Adrenal gland (tissue), 12 donors: ENCODE results near the gene SMIM31. TPM values are rescaled to one million over a fixed set of nuclear protein-coding genes. Genes with fewer than 3 reads are reported as not detected.

ENCODE experiments used
- DNase-seq, 7 donors: peaks; one replicate each; pipeline ENCODE4 v3.0.0-alpha.2; 2019 to 2020
- H3K27ac ChIP-seq, 5 donors: fragments of 200-600 bp; sonication (generic) in 4 of 5; 1 replicate in 3 of 5; 2 replicates in 2 of 5; pipeline versions ENCODE4 v1.5.1 to v1.8.0; 2016 to 2020; ENCODE audit warnings: mild to moderate bottlenecking in 1 of 5
- H3K27me3 ChIP-seq: fragments of 200-600 bp; 2 replicates; pipeline ENCODE4 v1.8.0; 2021
- H3K36me3 ChIP-seq, 2 donors: fragments of 200-600 bp; replicated peaks in 1 of 2; 1 replicate in 1 of 2; 2 replicates in 1 of 2; pipeline versions ENCODE4 v1.5.1 to v1.8.0; 2018 to 2022
- H3K4me1 ChIP-seq, 2 donors: fragments of 200-600 bp; replicated peaks in 1 of 2; 1 replicate in 1 of 2; 2 replicates in 1 of 2; pipeline versions ENCODE4 v1.5.1 to v1.8.0; 2018 to 2021
- H3K4me3 ChIP-seq, 4 donors: fragments of 200-600 bp; sonication (generic) in 3 of 4; one replicate each; pipeline ENCODE4 v1.5.1; 2016 to 2018
- H3K9me3 ChIP-seq, 3 donors: fragments of 200-600 bp; sonication (generic) in 1 of 3; replicated peaks in 1 of 3; 1 replicate in 2 of 3; 2 replicates in 1 of 3; pipeline versions ENCODE4 v1.5.1 to v1.8.0; 2016 to 2021
- CTCF ChIP-seq, 6 experiments: fragments of 450-650 bp in 4 of 6; fragments of 200-600 bp in 2 of 6; sonication (generic) in 1 of 6; IDR thresholded peaks; 1 replicate in 5 of 6; 2 replicates in 1 of 6; pipeline versions ENCODE4 v1.5.1 to v1.8.0; 2016 to 2021; ENCODE audit warnings: antibody characterized with exemption in 6 of 6, mild to moderate bottlenecking in 2 of 6, moderate library complexity in 1 of 6
- POLR2A ChIP-seq, 2 donors: fragments of 450-650 bp; IDR thresholded peaks; one replicate each; pipeline ENCODE4 v1.6.1; 2017; ENCODE audit warnings: antibody characterized with exemption in 2 of 2, mild to moderate bottlenecking in 2 of 2, moderate library complexity in 1 of 2
- WGBS, 4 donors: extraction: QIAGEN DNeasy Blood & Tissue Kit in 2 of 4; methylation state at CpG; one replicate each; pipeline versions ENCODE4 v1.1.5 to v1.1.7; 2013 to 2017; 5-methylcytosine and 5-hydroxymethylcytosine counted together
- intact Hi-C, 2 donors: fragments of 100-400 bp; cut with DNase I; formaldehyde crosslinking; loops; one replicate each; pipeline versions ENCODE4 v1.14.1 to v1.15.0; 2022 to 2023
- polyA plus RNA-seq, 3 donors: library from polyadenylated mRNA; stranded (reverse); fragments of 200-250 nt in 2 of 3; fragments of 350-450 nt in 1 of 3; fragmentation: Illumina TruSeq in 1 of 3; extraction: RNeasy Lipid Tissue Mini Kit (QIAGEN cat#74804) in 1 of 3; gene quantifications; one replicate each; pipeline ENCODE4 v1.2.3, GENCODE V29; 2013 to 2014
- total RNA-seq, 9 donors: library from RNA; depleted of rRNA in 4 of 9; stranded (reverse); fragments of >200 nt in 4 of 9; fragments of 120-200 nt in 1 of 9; fragmentation: NEBNext Ultra II Directional in 1 of 9; extraction: Animal tissue kit (Norgen Biotek cat#: 25700) in 1 of 9; gene quantifications; one replicate each; pipeline versions ENCODE4 v1.1.0 to v1.2.4, GENCODE V29; 2013 to 2023
- donor health status: healthy with polysubstance abuse.
- donor health status: Bipolar disorder and iron deficiency.
- donor health status: DM: yes; HTN: yes; CAD: no.
- donor health status: DM: no; HTN: no; CAD: no.
- donor health status: DM: no; HTN: no; CAD: no.
- donor health status: DM: yes; HTN: yes; CAD: no.

Gene SMIM31
- total and polyA plus RNA-seq, 12 donors, result not detected

DNA sequence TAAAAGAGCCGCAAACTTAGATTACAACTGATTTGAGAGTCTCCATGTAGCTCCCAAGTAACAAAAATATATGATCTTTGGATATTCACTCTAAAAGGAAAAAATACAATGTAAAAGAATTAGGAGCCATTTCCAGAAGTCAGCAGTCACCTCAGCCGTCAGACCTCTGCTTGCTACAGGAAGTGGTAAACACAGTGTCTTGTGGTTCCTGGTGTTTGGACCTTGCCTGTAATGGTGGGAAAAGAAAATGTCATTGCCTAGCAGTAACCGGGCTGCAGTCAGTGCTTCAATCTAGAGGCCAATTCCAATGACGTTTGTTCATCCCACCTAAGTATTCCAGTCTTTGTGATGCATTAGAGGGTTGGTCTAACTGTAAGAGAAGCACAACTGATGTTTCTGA is 28.9 kb upstream of the SMIM31 start:
- no peaks in the 10 kb centered on the region for H3K27me3 ChIP-seq
- TF ChIP-seq CTCF (IDR thresholded peaks at IDR 0.05) (no peak), POLR2A (IDR thresholded peaks at IDR 0.05) (no peak)

GRCh38 chr4:164730705-164731393 is 23.1 kb upstream of the SMIM31 start:
- DNase-seq, result no peak
- no peaks in the 10 kb centered on the region for H3K36me3 ChIP-seq
- no peak overlapping the region for H3K27ac ChIP-seq
- intact Hi-C loops, result loop anchor here in 1 of 2 donors (10.0 kb wide), 1 partner anchor 1176 kb away; no protein-coding TSS in a partner anchor
- H3K4me3 ChIP-seq, result no peak overlapping the region
- H3K27me3 ChIP-seq, result no peaks in the 10 kb centered on the region
- 41 to 51% (median 45%) methylated on average over 4 of the region's 4 CpGs for WGBS, 4 donors
- H3K4me1 ChIP-seq, result no peaks in the 10 kb centered on the region
- TF ChIP-seq POLR2A (IDR thresholded peaks at IDR 0.05), result no peak
- TF ChIP-seq CTCF (IDR thresholded peaks at IDR 0.05), result no peak
- no peaks in the 10 kb centered on the region for H3K9me3 ChIP-seq

More for the DNA sequence above, 28.9 kb upstream of the SMIM31 start:
- no peak overlapping the region for H3K4me3 ChIP-seq
- 60 to 71% (median 65%) methylated on average over 4 of the region's 4 CpGs for WGBS, 4 donors
- H3K27ac ChIP-seq, result no peak overlapping the region
- H3K4me1 ChIP-seq, result no peaks in the 10 kb centered on the region
- DNase-seq, result no peak
- no peaks in the 10 kb centered on the region for H3K36me3 ChIP-seq
- no peaks in the 10 kb centered on the region for H3K9me3 ChIP-seq
- intact Hi-C loops, result no loop called here

GRCh38 chr4:164731827-164732474 is 22.0 kb upstream of the SMIM31 start:
- peak; percentile 19 to 64 (median 38) for DNase-seq
- Histone ChIP-seq H3K4me1 (no peaks in the 10 kb centered on the region), H3K9me3 (no peaks in the 10 kb centered on the region), H3K36me3 (no peaks in the 10 kb centered on the region), H3K27me3 (no peaks in the 10 kb centered on the region), H3K27ac (no peak overlapping the region), H3K4me3 (no peak overlapping the region)
- no peak for TF ChIP-seq POLR2A (IDR thresholded peaks at IDR 0.05)
- TF ChIP-seq CTCF (IDR thresholded peaks at IDR 0.05), result peak; percentile 62 to 84 (median 67)
- 28 to 29% (median 28%) methylated on average over 5 of the region's 5 CpGs for WGBS, 4 donors
- intact Hi-C loops, result loop anchor here in 1 of 2 donors (10.0 kb wide), 1 partner anchor 1177 kb away; no protein-coding TSS in a partner anchor

DNA sequence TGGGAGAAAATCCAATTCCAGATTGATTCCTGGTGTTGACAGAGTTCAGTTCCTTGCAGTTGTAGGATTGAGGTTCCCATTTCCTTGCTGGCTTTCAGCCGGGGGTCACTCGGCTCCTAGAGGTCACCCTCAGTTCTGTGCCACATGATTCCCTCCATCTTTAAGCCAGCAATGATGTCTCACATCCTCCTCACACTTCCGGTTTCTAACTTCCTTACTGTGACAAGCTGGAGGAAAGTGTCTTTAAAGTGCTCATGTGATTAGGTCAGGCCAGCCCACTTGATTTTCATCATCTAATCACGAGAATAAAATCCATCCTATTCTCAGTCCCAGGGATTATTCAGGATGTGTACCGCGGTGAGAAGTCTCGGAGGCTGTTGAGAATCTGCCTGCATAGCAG is 19.4 kb upstream of the SMIM31 start:
- intact Hi-C loops, result loop anchor here in 1 of 2 donors (10.0 kb wide), 1 partner anchor 1180 kb away; no protein-coding TSS in a partner anchor
- TF ChIP-seq CTCF (IDR thresholded peaks at IDR 0.05) (no peak), POLR2A (IDR thresholded peaks at IDR 0.05) (no peak)
- WGBS, 4 donors, result 40 to 72% (median 54%) methylated on average over 7 of the region's 7 CpGs
- DNase-seq, result no peak
- Histone ChIP-seq H3K4me3 (no peak overlapping the region), H3K27ac (no peak overlapping the region), H3K9me3 (no peaks in the 10 kb centered on the region), H3K36me3 (no peaks in the 10 kb centered on the region), H3K27me3 (no peaks in the 10 kb centered on the region), H3K4me1 (no peaks in the 10 kb centered on the region)
